UCSD-AML1 (cell line): ENCODE data around the gene CYSRT1.
"Not testable (repeated sequence)": the region's sequence is repeated elsewhere in the genome, so short reads cannot be mapped to it uniquely, and the experiment has no call there.

ENCODE experiments used
- DNase-seq: peaks from one replicate; lab custom pipeline; 2025; ENCODE audit not compliant: unreplicated experiment; lab: John Stamatoyannopoulos, UW

CYSRT1 gene

DNA sequence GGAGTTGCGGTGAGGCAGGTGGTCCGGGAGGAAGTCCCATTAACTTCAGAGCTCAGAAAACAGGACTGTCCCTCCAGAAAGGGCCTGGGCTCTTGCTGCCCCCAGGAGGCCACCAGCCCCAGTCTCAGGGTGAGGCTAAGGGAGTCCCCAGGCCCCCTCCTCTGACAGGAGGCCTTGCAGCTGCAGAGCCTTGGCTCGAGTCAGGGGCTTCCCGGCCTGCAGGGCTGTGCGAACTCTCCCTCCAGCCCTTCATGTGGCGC is 22.9 kb downstream of the CYSRT1 start:
- DNase-seq = no peak

DNA sequence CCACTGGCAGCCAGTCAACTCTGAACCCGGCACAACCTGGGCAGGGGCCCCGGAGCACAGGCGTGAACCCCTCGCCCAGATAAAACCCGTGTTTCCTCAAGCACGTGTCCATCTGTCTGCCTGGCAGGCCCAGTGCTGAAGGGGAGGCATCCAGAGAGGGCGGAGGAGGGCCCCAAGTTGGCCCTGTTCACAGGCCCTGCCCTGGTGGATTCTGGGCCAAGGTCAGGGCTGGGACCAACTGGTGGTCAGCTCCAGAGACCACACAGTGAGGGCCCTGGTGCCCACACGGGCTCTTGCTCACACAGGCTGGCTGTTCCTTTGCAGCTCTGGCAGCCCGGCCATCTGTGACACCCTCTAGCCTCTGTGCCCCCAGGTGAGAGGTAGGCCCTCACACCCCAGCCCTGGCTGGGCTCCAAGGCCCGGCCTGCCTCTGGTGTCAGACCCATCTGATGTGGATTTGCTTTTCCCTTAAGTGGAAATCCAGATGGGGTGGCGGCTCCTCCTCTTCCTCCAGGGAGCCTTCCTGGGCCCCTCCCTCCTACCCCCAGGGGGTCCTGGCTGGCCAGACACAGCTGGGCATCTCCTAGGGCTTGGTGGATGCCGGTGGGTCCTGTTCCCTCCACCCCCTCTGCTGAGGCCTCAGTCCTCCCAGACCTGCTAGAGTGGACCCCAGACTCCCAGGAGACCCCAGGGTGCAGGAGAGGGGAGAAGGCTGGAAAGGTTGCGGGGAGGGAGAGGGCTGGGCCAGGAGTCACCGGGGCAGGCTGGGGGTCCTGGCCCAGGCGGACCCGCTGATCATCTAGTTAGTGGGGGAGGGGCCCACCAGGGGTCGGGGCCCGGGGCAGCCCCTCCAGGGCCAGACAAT is 25.6 kb downstream of the CYSRT1 start:
- DNase-seq = no peak

DNA sequence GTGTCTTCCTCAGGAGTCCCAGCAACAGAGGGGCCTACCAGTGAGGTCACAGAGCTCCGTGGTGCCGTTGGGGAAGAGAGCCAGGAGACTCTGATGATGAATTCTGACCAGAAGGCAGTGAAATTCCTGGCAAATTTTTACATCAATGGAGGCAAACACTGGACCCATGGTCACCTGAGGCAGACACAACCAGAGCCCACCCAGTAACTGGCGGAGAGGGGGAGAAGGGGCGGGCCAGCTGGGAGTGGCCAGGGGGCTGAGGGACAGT is 26.2 kb downstream of the CYSRT1 start, which contains the start of gene STPG3:
Gene STPG3, plus strand, starts transcription at position 93 of the 268 bp plus-strand sequence. Its CDS starts 1 bp downstream, at position 94.
- DNase-seq = no peak

DNA sequence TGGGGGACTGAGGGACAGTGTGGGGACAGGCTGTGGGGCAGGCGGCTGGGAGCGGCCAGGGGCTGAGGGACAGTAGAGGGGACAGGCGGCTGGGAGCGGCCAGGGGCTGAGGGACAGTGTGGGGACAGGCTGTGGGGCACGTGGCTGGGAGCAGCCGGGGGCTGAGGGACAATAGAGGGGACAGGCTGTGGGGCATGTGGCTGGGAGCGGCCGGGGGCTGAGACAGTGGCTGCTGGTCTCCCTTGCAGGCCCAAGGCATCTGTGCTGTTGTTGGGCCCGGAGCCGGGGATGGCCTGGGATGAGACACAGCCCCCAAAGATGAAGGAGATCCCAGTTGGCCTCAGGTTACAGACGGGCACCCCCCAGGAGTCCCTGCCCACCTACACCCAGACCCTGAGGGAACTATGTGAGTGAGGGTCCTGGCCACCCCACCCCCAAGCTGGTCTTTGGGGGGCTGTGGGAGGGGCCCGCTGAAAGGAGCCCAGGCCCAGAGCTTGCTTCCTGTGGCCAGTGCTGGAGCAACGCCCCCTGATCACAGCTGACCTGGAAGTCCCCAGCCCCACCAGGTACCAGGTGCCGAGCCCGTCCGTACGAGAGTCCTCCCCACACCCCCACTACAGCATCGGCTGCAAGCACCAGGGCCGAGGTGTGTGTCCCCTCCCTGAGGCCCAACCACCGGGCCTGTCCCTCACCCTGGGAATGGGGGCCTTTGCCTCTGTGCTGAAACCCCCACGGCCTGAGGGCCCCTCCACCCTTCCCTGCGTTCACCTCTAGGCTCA is 26.7 kb downstream of the CYSRT1 start:
- DNase-seq = no peak

DNA sequence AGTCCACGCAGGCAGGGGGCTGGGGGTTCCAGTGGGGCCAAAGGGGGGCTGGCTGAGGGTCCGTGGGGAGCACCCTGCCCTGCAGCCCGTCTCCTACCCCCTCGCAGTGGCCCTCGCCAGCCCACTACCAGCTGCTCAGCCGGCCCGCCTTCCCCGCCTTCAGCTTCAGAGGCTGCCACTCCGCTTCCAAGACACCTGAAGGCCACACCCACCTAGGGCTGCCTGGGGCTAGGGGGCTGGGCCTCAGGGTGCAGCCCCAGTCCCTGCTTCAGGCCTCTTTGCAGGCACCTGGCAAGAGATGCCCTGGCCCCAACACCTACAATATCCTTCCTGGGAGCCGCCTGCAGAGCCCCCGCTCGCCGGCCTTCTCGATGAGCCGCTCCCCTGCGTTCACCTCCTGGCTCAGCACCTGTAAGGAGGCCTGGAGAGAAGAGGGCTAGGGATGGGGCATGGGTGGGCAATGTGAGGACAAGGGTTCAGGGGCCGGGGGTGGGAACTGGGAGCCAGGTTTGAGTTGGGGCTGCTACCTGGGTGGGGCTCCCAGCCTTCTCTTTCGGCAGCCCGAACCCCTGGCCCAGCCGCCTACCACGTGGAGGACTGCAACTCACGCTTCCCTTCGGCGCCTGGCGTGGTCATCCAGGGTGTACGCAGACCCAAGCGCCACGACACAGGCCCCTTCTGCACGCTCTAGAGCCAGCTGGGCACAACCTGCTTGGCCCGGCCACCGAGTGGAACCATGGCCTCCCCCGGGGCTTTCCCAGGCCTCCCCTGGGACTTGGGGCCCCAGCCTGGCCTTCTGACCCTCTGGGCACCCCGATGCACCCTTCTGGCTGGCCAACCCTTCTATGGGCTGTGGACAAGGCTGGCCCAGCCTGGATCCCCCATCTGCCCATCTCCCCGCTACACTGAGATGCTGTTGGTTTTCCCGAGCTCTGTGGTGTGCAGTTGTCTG is 27.9 kb downstream of the CYSRT1 start:
- no peak for DNase-seq

DNA sequence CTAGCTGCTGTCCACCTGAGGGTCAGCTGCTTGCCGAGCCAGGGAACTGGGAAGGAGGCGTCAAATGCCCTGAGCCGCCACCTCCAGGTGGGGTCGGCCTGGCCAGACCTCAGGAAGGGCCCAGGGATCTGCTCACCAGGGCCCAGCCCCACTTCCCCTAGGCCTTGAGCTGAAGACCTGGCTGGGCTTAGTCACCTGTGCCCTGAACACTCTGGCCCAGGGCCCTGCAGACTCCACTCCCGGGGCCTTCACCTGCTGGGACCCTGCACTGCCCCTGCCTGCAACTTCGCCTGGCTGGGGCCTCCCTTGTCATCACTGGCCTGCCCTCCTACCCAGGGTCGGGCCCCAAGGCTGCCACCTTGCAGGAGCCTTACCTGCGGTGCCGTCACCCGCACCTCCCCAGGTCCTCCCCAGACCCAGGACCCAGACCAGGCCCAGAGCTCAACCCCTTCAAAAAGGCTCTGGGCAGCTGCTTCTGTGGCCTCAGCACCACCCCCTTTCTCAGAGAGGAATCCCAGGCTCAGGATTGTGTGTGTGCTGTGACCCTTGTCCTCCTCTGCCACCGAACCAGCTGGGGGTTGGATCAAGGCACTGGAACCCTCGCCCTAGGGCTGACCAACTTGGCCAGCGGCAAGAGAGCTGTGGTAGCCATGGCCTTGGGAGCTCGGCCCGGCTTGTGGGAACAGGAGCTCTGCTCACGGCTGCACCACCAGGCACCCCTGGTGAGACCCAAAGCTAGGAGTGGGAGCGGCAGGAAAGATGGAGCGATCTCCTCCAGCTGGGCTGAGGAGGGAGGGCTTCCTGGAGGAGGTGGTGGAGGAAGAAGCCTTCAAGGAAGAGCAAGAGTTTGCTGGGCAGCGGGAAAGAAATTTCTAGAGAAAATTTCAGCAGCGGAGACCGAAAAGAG is 29.0 kb downstream of the CYSRT1 start:
- DNase-seq = no peak

DNA sequence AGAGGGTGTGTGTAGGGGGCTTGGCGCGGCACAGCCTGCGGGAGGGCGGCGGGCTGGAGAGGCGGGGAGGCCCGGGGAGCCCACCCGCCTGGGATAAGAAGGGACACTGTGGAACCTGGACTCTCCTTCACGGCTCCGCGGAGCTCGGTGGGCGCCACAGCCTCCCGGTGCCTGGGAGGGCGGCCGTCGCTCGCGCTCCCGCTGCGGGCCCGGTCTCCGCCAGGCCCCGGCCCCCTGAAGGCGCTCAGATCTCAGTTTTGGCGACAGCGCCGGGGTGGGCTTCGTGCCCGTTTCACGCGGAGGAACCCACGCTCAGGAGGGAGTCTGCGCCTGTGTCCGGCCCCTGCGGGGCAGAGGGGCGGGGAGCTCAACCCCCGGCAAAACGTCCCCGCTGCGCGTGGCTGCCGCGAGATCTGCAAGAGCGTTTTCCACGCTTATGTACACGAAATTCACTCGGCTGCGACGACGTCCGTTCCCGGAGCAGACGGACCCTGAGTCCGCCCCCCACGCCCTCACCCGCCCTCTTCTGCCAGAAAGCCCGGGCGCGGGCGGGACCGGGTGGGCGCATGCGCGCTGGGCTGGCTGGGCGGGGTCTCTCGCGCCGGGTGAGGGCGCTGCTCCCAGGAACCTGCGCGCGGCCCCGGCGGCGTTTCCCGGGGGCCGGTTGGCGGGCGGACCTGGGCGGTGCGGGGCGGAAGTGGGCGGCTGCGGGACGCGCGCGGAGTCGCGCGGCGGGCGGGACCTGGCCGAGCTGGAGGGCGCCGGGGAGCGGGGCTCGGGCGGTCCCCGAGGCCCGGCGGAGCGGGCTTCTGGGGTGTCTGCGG is 29.9 kb downstream of the CYSRT1 start, which contains the start of gene NELFB:
Gene NELFB, plus strand, starts transcription at position 704 of the 824 bp plus-strand sequence.
- peak; percentile 94 for DNase-seq

DNA sequence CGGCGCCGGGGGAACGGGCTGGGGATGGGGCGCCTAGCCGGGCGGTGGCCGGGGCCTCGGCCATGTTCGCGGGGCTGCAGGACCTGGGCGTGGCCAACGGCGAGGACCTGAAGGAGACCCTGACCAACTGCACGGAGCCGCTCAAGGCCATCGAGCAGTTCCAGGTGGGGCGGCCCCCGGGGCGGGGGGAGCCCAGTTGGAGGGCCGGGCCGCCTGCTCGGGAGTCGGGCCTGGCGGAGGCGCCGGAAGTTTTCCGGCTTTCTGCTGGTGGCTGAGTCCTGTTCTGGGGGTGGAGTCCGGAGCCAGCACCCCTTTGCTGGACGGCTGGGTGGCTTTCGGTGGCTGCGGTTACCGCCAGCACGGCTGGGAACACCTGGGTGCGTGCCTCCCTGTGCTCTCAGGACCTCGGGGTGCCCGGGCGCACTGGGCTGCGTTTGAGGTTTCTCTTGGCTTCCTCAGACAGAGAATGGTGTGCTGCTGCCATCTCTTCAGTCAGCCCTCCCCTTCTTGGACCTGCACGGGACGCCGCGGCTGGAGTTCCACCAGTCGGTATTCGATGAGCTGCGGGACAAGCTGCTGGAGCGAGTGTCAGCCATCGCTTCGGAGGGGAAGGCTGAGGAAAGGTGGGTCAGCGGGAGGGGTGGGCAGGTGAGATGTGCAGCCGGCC is 30.6 kb downstream of the CYSRT1 start:
- peak; percentile 75 for DNase-seq

DNA sequence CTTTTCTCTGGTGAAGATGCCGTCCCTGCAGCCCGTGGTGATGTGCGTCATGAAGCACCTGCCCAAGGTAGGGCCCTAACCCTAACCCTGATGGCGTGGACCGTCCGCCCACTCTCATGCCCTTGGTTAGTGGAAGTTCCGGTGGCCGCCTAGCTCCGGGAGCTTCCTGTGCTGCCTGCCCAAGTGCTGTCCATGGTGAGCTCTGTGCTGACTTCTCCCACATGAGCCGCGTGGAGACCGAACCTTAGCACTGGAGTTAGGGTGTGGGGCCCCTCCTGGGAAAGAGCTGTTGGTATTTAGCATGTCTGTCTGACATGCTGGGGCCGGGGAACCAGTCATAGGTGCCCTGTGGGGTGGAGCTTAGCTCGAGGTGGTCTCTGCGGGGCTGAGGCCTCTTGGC is 31.4 kb downstream of the CYSRT1 start:
- DNase-seq = no peak

DNA sequence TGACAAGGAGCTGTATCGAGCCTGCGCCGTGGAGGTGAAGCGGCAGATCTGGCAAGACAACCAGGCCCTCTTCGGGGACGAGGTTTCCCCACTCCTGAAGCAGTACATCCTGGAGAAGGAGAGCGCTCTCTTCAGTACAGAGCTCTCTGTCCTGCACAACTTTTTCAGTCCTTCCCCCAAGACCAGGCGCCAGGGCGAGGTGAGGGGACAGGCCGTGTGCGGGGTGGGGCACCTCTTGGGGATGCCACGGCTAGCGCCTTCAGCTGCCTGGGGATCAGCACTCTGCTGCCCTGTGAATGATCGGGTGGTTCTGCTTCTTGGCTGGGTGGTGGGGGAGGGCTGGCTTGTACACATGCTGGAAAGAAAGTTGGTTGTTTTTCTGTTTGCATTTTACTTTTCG is 31.9 kb downstream of the CYSRT1 start:
- no peak for DNase-seq

DNA sequence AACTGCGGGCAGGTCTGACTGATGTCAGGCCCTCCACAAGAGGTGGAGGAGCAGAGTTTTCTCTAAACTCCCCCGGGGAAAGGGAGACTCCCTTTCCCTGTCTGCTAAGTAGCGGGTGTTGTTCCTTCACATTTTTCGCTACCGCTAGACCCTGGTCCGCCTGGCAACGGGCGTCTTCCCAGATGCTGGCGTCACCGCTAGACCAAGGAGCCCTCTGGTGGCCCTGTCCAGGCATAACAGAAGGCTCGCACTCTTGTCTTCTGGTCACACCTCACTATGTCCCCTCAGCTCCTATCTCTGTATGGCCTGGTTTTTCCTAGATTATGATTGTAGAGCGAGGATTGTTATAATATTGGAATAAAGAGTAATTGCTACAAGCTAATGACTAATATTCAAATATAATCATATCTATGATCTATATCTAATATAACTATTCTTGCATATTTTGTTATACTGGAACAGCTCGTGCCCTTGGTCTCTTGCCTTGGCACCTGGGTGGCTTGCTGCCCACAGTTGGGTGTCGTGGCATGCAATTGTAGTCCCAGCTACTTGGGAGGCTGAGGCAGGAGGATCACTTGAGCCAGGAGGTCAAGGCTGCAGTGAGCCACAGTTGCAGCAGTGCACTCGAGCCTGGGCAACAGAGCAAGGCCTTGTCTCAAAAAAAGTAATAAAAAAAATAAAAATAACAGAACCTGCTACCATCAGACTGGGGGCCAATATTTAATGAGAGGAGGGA is 37.4 kb downstream of the CYSRT1 start:
- not testable (repeated sequence) for DNase-seq

DNA sequence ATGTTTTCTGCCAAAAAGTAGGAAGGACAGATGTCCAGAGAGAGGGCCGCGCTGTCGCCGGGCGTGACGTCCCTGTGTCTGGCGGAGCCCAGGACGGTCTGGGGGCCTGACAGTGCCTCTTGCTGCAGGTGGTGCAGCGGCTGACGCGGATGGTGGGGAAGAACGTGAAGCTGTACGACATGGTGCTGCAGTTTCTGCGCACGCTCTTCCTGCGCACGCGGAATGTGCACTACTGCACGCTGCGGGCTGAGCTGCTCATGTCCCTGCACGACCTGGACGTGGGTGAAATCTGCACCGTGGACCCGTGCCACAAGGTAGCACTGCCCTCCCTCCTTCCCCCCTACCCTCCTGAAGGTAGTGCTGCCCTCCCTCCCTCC is 37.9 kb downstream of the CYSRT1 start:
- DNase-seq = no peak

DNA sequence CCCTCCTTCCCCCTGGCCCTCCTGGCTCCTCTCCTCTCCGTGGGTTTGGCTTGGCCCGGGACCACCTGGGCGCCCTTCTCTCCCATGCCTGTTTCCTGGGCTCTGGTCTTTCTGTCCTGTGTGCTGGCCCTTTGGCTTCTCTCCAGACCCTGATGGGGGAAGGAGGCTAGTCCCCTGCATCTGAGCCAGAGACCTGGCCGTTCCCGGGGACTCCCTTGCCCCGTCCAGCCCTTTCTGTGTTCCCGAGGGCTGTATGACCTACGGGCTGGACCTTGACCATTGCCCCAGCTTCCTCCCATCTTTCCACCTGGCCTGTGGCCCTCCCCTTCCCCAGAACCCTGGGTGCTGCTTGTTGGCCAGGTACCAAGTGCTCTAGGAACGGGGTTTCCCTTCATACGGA is 38.5 kb downstream of the CYSRT1 start:
- DNase-seq = no peak

DNA sequence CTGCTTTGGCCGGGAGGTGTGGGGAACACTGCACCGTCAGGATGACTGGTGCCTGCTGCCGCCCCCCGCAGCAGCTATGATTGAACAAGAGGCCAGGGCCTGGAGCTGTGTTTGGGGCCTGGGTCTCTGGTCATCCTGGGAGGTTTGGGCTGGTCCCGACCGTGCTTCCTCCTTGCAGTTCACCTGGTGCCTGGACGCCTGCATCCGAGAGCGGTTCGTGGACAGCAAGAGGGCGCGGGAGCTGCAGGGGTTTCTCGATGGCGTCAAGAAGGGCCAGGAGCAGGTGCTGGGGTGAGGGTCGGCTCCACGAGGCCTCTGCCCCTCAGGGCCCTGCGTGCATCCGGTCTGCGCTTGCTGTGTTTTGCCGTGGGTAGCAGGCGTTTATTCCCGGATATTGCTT is 39.1 kb downstream of the CYSRT1 start:
- no peak for DNase-seq

DNA sequence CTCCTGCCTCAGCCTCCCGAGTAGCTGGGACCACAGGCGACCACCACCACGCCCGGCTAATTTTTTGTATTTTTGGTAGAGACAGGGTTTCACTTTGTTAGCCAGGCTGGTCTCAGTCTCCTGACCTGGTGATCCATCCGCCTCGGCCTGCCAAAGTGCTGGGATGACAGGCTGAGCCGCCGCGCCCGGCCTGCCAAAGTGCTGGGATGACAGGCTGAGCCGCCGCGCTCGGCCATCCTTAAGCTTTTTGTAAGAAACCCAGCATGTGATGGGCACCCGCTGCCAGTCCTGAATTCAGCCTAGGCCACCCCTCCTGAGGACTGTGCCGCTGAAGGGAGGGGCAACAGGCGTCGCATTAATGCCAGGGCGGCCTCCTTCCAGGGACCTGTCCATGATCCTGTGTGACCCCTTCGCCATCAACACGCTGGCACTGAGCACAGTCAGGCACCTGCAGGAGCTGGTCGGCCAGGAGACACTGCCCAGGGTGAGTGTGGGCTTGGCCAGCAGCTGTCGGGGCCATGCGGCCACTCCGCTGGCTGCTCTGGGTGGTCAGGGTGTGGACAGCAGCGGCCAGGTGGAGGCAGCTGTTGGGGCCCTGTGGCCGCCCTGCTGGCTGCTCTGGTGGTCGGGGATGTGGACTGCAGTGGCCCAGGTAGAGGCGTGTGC is 40.7 kb downstream of the CYSRT1 start:
- no peak for DNase-seq

DNA sequence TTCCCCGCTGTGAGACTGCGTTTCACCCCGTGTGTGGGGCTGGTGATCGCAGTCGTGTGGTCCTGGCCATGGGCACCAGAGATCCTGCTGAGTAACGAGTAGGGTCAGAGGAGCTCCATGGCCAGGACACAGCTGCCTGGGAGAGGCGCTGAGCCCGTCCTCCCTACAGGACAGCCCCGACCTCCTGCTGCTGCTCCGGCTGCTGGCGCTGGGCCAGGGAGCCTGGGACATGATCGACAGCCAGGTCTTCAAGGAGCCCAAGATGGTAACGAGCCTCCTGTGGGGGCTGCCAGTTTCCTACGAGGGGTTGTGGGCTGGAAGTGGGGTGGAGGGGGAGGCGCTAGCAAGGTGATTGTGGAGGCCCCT is 41.2 kb downstream of the CYSRT1 start:
- no peak for DNase-seq

DNA sequence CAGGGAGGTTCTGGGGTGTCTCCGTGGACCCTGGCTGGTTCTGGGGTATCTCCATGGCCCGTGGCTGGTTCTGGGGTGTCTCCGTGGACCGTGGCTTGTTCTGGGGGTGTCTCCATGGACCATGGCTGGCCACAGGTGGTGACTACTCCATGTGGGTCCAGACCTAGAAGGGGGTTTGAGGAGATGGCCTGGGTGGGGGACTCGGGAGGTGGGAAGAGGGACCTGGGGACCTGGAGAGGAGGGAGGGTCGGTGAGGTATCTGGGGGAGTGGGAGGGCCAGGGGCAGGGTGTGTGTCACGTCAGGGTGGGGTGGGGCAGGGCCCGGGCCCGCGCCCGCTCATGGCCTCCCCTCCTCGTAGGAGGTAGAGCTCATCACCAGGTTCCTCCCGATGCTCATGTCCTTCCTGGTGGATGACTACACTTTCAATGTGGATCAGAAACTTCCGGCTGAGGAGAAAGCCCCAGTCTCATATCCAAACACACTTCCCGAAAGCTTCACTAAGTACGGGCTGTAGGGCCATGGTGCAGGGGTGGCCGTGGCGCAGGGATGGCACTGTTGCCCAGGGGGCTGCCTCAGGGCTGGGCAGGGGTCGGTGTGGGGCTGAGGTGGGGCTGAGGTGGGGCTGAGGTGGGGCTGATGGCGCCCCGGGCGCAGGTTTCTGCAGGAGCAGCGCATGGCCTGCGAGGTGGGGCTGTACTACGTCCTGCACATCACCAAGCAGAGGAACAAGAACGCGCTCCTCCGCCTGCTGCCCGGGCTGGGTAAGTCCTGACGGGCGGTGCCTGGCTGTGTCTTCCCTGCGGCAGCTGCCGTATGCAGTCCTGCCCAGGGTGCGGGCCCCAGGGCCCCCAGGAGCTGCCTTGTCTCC is 41.8 kb downstream of the CYSRT1 start:
- DNase-seq = no peak
